Fibroblast of skin of right biceps (primary cell): ENCODE measurements around the gene SMS.
"Not testable (repeated sequence)": the region's sequence is repeated elsewhere in the genome, so short reads cannot be mapped to it uniquely, and the experiment has no call there.

Experiments
- DNase-seq: peaks from one replicate; pipeline ENCODE4 v3.0.0-alpha.2; 2013

Gene SMS

DNA sequence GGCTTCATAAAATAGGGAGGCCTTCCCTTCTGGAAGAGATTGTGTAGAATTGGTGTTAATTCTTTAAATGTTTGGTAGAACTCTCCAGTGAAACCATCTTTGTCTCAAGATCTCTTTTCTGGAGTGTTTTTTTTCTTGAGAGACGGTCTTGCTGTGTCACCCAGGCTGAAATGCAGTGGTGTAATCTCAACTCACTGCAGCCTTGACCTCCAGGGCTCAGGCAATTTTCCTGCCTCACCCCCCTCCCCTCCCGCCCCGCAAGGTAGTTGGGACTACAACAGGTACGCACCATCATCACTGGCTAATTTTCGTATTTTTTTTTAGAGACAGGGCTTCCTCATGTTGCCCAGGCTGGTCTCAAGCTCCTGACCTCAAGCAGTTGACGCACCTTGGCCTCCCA, 12.1 kb downstream of the SMS start:
- no peak for DNase-seq

DNA sequence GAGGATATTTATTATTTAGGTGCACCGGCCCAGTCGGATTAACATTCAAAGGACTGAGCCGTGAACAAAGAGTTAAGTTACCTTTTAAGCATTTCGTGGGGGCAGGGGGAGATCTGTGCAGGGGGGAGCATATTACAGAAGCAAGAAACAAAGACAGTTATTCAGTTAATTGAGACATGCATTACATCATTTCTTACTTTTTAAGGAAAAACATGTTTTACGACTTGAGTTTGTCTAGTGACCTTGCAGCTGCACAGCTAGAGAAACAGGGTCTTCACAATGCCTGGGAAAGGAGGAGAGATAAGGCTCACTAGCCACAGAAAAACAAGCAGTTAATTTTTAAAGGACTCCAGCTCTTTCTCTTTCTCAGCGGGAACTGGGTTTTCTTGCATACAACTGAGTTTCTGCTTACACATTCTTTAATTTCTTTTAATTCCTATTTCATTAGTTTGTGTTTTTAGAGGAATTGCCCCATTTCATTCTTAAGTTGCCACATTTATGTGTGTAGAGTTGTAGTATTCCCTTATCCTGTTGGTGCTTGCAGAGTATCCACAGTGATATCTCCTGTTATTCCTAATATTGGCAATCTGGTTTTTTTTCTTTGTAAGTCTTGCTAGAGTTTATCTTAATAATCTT, 12.8 kb downstream of the SMS start:
- not testable (repeated sequence) for DNase-seq

DNA sequence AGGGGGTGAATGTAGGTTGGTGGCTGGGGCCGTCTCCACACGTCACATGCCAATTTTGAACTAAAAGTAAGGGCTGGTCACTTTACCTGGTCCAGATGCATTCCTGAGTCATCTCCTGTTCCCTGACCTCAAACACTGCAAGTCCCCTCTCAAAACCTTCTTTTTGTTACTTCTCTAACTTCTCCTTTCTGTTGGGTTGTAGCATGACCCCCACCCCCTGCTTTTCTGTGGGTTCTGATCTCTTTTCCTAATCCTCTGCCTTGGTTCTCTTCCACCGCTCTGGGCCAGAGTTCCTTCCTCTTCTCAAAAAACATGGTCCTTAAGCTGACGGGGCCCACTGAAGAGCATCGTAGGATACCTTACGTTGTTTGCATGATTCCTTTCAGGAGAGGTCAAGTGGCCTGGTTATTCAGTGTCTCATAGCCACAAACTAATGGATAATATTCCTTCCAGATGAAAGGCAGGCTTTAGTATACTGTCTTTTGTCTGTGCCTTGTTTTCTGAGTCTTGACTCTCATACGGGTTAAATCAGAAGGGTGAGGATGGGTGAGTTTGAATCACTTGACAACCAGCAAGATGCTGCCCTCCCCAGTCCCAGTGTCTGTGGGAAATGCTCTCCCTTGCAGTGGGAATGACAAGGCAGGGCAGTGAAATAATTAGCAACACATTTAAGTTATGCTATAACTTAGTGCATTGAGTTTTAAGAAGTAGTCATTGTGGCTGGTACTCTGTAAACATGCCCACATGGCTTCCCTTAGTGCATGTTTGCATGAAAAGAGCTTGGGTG, 15.1 kb downstream of the SMS start:
- no peak for DNase-seq

DNA sequence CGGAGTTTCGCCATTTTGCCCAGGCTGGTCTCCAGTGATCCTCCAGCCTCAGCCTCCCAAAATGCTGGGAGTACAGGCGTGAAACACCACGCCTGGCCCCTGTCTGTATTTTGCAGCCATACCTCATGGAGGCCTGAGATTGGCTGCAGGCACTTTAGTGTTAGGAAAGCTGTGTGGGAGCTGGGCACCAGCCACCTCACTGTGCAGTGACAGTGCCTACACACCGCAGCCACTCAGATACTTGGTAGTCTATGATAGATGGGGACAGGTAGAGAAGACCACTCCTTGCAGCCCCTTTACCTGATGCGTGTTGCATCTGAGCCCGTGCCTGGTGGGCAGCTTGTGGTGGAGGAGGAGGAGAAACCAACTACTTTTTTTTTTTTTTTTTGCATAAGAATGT, 16.3 kb downstream of the SMS start:
- no peak for DNase-seq

DNA sequence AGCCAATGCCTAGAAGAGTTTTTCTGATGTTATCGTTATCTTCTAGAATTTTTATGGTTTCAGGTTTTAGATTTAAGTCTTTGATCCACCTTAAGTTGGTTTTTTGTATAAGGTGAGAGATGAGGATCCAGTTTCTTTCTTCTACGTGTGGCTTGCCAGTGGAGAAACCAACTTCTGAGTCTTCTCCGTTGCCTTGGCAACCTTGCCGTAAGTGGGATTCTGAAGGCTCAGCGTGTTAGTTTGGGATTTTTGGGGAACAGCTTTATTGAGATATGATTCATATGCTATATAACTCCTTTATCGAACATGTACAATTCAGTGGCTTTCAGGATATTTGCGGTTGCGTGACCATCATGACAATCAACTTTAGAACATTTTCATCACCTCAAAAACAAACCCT, 17.7 kb downstream of the SMS start:
- no peak for DNase-seq

DNA sequence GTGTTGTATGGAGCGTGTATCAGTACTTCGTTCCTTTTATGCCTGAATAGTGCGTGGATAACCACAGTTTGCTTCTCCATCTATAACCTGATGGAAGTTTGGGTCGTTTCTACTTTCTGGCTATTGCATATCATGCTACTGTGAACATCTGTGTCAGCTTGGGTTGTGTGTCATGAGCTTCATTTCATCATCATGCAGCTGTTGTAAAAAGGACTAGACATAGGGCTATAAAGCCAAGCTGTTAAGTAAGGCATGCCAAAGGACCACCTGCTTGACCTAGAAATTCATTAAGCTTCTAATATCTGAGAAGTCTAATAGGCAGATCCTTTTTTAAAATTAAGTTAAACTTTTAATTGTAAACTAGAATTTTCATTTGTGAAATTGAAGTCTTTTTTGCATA, 18.4 kb downstream of the SMS start:
- no peak for DNase-seq

DNA sequence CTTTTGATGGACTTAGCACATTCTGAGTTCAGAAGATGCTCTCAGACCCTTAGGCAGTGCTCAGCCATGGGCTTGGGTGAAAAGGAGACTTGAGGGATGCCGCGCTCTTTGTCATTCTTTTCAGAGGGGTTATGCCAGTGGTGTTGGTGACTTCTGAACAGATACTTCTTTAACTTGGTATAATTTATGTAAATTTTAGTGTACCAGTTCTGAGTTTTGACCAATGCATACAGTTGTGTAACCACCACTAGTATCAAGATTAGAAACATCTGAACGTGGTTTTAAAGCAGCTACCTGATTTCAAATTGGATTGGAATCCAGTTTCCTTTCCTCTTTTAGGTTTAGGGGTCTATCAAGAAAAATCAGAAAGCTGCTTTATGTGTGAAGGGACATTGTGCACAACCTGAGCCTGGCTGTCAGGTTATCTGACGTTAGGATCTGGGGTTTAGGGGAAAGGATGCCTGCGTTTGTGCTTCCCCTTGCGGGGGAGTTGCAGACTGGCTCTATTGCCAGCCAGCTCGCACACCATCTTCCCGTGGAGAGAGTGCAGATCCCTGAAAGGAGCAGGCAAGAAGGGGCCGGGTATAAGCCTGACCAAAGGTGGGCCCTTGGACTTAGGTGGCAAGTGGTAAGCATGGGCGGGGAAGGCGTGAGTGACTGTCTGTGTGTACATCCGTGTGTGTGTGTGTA, 19.0 kb downstream of the SMS start:
- DNase-seq, result no peak

DNA sequence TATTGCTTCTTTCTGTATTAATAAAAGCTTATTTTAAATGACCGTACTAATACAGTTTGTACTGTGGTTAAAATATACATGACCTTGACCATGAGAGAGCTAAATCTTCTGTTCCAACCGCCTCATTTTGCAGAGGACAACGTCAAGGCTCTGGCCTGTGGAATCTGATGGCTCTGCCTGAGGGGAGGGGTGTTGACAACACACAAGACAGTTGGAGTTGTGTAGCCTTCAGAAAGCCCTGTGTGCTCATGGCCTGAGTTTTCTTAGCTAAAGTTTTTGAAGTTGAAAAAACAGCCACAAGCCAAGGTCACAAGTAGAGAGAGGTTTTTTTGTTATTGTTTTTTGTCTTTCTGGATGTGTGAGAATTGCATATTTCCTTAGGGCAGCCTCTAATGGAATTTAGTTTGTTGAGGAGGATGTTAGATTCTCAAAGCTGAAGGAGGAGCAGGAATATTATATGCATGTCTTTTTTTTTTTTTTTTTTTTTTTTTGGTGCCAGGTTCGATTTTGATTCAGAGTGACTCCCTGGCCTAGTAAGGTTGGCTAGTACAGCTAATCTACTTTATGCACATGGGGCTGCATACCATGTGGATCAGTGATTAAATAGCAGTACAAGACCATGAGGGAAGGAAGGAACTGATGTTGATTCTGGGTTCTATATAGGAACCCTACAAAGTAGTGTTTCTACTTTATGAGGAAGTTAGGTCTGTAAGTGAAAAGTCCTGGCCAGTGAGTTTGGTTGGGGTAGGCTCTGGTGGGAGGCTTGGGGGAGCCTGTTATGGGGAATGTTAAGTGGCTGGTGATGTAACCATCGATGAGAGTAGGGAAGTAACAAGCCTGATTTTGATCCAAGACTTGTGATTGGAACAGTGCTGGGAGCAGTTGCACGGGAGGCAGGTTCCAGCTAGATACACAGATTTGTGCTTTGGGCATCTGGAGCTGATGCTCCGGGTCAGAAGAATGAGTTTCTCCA, 20.3 kb downstream of the SMS start:
- no peak for DNase-seq

DNA sequence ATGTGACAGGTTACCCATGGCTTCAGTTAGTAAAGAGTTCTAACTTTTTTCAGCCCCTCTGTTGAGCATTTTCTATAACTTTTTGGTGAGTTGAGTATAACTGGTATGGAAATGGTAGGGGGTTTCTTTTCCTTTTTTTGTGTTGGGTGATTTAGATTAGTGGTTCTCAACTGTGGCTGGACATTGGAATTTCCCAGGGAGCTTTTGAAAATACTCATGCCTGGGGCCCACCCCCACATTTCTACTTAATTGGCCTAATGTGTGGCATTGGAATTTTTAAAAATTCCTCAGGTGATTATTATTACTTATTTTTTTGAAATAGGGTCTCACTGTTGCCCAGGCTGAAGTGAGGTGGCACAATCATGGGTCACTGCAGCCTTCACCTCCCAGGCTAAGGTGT, 21.9 kb downstream of the SMS start:
- no peak for DNase-seq

DNA sequence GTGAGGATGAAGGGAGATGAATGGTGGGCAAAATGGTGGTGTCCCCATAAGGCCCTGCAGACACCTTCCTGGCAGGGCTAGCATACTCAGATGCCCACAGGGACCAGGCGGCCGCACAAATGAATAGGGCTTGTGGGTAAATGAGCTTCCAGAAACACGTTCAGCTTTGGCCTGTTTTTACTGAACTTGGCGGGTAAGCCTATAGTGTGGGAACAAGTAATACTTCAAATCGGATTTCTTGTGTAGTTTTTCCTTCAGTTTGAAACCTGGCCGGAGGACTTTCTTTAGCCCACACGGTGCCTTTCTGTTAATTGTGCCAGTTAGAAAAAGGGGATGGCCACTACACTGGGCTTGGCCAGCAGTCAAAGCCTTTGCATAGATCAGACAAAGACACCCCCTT, 22.8 kb downstream of the SMS start:
- DNase-seq, result no peak

DNA sequence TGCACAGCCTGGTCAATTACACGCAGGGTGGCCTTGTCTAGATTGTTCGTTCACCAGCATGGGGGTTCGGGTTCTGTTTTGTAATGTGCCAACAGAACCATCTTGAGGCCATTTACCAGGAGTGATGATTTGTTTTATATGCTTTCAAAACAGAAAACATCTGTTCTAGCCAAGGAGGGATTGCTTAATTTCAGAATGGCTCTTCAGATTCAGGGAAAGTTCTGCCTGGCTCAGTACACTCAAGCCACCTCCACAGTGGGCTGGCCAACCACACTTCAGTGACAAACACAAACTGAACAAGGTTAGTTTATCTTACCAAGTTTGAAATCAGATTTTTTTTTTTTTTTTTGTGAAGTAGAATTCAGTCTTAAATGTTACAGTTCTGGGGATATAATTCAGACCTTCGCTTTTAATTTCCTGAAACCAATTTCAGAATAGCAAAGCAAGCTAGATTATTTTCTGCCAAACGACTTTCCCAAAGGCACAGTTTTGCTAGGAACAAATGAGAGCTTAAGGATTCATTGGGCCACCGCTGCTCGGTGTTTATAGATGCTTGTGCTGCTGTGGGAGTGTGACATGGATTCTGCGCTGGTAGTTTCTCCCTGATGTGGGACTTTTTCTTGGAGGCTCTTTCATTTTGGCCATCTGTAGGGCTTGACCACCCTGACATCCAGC, 23.4 kb downstream of the SMS start:
- peak; percentile 29 for DNase-seq

DNA sequence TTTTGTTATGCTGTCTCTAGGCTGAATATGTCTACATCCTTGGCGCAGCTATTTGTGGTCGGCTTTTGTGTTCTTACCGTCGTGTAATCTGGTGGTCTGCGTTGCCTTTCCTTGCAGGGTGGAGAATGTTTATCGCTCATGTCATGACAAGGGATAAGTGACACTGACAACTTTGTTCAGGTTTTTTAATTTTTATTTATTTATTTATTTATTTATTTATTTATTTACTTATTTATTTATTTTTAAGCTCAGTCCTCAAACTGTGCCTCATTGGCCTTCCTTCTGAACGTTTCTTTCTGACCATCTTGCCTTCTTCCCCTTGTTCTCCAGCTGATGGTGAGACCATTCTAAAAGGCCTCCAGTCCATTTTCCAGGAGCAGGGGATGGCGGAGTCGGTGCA, 26.4 kb downstream of the SMS start:
- DNase-seq, result no peak

DNA sequence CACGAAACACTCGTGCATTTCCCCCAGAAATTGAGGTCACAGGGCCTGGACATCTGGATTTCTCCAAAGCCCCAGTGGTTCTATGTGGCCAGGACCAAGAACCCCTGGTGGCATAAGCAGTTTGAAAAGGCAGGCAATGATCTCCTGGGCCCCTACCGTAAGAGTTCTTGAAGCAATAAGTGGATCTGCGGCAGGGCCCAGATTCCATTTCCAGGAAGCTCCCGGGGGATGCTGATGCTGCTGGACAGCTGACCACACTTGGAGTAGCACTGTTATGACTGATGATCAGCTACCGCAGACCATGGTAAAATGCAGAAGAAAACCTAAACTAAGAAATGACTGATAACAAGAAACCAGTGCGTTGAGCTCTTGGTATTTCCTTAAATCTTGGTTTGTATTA, 27.8 kb downstream of the SMS start:
- no peak for DNase-seq

DNA sequence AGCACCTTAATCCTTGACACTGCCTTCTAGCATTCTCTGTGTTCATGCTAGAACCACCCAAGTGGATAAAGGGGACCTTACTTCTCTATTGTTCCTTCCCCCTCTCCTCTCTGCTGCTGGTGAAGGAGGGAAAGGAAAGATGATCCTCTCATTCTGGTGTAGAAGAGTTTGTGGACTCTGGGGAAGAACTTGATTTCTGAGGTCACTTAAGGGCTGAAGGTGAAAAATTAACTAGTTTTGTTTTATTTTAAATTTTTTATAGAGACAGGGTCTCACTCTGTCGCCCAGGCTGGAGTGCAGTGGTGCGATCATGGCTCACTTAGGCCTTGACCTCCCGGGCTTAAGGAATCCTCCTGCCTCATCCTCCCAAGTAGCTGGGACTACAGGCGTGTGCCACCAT, 29.8 kb downstream of the SMS start:
- DNase-seq, result no peak

DNA sequence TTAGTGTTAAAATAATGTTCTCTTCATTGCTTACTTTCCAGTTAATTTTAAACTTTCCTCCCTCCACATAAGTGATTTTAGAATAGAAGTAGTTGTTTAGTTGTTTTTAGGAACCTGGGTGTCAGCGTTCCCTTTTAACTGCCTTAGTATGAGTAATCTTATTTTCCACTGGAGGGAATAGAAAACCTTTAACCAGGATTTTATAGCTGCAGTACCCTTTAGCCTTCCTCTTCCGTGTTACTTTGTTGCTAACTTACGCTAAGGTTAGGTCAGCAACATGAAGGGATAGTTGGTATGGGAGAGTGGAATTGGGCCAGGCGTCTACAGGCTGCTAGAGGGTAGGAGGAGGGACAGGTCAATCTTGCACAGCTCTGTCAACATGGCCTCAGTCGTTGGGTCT, 31.5 kb downstream of the SMS start:
- DNase-seq, result no peak

DNA sequence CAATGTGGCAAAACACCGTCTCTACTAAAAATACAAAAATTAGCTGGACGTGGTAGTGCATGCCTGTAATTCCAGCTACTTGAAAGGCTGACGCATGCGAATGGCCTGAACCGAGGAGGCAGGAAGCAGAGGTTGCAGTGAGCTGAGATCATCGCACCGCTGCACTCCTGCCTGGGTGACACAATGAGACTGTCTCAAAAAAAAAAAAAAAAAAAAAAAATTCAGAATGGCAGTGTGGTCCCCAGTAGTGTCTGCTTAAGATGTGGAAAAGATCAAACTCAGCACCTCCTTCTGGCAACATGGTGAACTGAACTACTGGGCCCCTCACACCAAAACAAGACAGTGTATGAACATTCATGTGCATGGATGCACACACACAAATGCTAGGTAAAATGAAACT, 32.2 kb downstream of the SMS start:
- DNase-seq, result peak; percentile 75

DNA sequence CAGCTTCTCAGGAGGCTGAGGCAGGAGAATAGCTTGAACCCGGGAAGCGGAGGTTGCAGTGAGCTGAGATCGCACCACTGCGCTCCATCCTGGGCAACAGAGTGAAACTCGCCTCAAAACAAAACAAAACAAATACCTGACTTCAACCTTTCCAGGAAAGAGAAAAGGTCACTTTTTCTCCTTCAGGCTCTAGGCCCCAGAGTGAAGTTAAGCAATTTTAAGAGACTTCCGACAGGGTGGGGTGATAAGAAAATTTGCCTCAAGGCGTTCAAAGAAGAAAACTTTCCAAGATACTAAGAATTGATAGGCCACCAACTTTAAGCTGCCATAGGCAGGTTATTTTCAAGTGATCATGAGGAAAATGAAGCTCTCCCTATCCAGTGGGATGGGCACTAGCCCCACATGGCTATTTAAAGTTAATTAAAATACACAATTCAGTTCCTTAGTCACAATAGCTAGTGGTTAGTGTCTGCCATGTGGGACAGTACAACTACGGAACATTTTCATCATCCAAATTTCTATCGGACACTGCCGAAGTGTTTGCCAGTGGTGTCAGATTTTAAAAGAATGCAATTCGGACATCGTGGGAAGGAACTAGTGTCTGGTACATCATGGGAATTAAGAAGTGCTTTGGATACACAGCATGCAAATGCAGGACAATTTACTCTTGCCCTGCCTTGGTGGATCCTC, 33.0 kb downstream of the SMS start:
- no peak for DNase-seq

DNA sequence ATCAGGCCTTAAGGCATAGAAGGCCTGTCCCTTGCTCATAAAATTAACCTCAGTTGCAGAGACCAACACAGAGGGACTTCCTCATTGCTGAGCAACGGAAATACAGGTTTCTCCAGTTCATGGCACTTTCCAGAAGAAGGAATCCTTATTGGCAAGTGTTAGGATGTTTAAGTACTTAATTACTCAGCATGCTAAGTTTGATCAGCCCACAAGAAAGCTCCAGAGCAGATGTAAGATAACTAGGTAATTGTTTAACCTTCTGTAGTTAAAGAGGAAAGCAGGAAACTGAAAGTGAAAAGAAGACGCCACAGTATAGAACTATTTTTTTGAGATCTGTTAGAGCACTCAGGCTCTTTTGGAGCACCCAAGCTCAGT, 33.5 kb downstream of the SMS start:
- no peak for DNase-seq

DNA sequence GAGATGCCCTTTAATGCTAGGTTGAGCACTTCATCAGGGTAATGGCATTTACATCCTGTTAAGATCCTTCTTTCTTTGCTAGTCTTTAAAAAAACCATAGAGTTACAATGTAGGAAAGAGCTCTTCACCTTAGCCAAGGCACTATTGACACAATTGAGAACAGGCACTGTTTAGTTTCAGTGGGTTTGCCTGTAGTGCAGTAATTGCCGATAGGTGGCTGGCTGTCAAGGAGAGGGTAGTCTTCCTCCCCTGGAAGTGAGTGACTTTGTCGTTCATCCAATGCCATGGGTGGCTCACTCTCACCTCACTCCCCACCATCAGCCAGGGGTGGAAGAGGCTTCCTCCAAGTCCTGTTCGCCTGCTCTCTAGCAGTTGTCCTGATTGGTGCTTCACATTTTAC, 34.7 kb downstream of the SMS start:
- DNase-seq, result no peak

DNA sequence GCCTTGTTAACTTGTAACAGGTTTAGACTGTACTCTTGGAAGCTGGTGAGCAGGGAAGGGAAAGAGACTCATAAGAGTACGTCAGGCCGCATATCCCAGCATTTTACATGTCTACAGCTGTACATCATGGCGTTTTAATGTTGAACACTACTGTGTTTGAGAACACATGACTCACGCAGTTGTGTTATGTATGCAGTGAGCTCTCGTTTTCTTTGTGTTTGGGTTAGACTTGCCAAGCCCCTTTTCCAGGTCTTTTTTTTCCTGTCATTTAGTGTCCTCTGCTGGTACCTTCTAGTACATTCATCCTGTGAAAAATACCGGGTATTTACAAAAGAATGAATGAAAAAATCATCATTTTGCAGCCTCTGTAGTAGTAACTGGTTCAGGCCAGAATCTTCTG, 35.3 kb downstream of the SMS start:
- DNase-seq, result peak; percentile 70

DNA sequence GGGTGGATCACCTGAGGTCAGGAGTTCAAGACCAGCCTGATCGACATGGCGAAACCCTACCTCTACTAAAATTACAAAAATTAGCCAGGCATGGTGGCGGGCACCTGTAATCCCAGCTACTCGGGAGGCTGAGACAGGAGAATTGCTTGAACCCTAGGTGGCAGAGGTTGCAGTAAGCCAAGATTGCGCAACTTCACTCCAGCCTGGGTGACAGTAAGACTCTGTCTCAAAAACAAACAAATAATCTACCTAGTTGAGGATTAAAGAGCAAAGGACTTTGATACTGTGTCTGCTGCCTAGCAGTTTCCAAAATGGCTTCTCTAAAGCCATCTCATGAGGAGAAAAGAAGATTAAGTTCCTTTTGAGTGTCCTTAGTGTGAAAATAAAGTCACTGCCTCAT, 37.8 kb downstream of the SMS start:
- DNase-seq, result no peak

DNA sequence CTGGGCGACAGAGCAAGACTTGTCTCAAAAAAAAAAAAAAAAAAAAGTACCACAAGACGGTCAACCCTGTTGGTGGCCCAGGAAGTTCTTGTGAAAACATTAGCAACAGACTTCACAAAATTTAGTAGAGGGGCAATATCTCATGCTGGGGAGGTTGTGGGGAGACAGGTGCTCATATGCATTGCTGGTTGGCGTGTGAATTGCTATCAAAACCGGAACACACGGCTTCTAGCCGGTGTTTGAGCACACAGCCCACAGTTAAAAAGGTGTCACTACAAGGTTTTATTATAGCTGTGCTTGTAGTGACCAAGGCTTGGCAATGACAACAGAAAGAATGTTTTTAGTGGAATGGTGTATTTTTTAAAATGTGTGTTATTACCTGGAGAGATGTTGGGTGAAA, 41.8 kb downstream of the SMS start:
- no peak for DNase-seq
